ENCODE measurements around the gene APBB2.
"Not testable (repeated sequence)": the region's sequence is repeated elsewhere in the genome, so short reads cannot be mapped to it uniquely, and the experiment has no call there.

Gene APBB2

GRCh38 chr4:41065434-41066006, 148.8 kb downstream of the APBB2 start:
- DNase-seq (ENCODE audit: extremely low read depth, low read depth), result no peak
- H3K4me3 ChIP-seq (replicated peaks; ENCODE audit: low read depth, low read length), result no peak overlapping the region
- TF ChIP-seq CTCF (IDR thresholded peaks at IDR 0.05; ENCODE audit: low read depth, low read length, missing control alignments), result no peak

GRCh38 chr4:41064953-41065352, 149.4 kb downstream of the APBB2 start:
- no peak for DNase-seq (ENCODE audit: extremely low read depth, low read depth)
- TF ChIP-seq CTCF (IDR thresholded peaks at IDR 0.05; ENCODE audit: low read depth, low read length, missing control alignments), result no peak
- no peak overlapping the region for H3K4me3 ChIP-seq (replicated peaks; ENCODE audit: low read depth, low read length)

GRCh38 chr4:41061482-41062185, 152.7 kb downstream of the APBB2 start:
- H3K4me3 ChIP-seq (replicated peaks; ENCODE audit: low read depth, low read length), result no peak overlapping the region
- no peak for DNase-seq (ENCODE audit: extremely low read depth, low read depth)
- TF ChIP-seq CTCF (IDR thresholded peaks at IDR 0.05; ENCODE audit: low read depth, low read length, missing control alignments), result no peak

GRCh38 chr4:41060352-41061334, 153.7 kb downstream of the APBB2 start:
- no peak for TF ChIP-seq CTCF (IDR thresholded peaks at IDR 0.05; ENCODE audit: low read depth, low read length, missing control alignments)
- no peak for DNase-seq (ENCODE audit: extremely low read depth, low read depth)

GRCh38 chr4:41059411-41059810, 154.9 kb downstream of the APBB2 start:
- DNase-seq (ENCODE audit: extremely low read depth, low read depth); H3K4me3 ChIP-seq (replicated peaks; ENCODE audit: low read depth, low read length): not testable (repeated sequence)

More at GRCh38 chr4:41060352-41061334, 153.7 kb downstream of the APBB2 start:
- H3K4me3 ChIP-seq (replicated peaks; ENCODE audit: low read depth, low read length), result no peak overlapping the region

- no peak for DNase-seq (ENCODE audit: extremely low read depth, low read depth)
- no peak for TF ChIP-seq CTCF (IDR thresholded peaks at IDR 0.05; ENCODE audit: low read depth, low read length, missing control alignments)
- no peak overlapping the region for H3K4me3 ChIP-seq (replicated peaks; ENCODE audit: low read depth, low read length)
Measured at GRCh38 chr4:41058426-41058825, 155.9 kb downstream of the APBB2 start.

- TF ChIP-seq CTCF (IDR thresholded peaks at IDR 0.05; ENCODE audit: low read depth, low read length, missing control alignments), result no peak
- DNase-seq (ENCODE audit: extremely low read depth, low read depth), result no peak
- H3K4me3 ChIP-seq (replicated peaks; ENCODE audit: low read depth, low read length), result no peak overlapping the region
Measured at GRCh38 chr4:41057467-41057866, 156.9 kb downstream of the APBB2 start.
